ENCODE data around the gene NSUN2. TPM values are rescaled to one million over a fixed set of nuclear protein-coding genes. Genes with fewer than 3 reads are reported as not detected.
"Not testable (repeated sequence)": the region's sequence is repeated elsewhere in the genome, so short reads cannot be mapped to it uniquely, and the experiment has no call there.

The NSUN2 gene
- total RNA-seq, 1 donor from 2014 or later = 74.4 TPM

DNA sequence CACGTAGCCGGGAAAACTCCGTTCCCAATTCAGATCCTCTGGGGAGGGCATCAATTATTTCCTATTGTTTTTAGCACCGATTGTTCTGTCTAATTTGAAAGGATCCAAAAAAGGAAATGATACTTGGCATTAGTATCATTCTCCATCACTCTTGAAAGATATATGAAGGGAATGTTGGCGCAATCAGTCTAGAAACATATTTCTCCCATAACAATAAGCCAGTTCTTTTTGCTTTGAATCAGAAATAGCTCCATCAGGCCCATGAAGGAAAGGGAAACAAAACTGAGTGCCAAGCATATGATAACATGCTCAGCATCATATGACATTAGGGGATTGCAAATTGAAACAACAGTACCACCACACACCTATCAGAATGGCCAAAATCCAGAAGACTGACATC lies 40.2 kb upstream of the NSUN2 start:
- H3K27ac Mint-ChIP-seq = no peak overlapping the region
- H3K9me3 Mint-ChIP-seq = peaks cover 33% of the 10 kb centered on the region
- no peak overlapping the region for H3K4me3 Mint-ChIP-seq
- no peaks in the 10 kb centered on the region for H3K4me1 Mint-ChIP-seq
- H3K27me3 Mint-ChIP-seq (ENCODE audit: low read depth) = no peaks in the 10 kb centered on the region
- H3K36me3 Mint-ChIP-seq = peaks cover 19% of the 10 kb centered on the region
- no peak for DNase-seq (ENCODE audit: low spot score in 2 of 2, unreplicated experiment in 2 of 2)
- TF ChIP-seq, protein P1, sequence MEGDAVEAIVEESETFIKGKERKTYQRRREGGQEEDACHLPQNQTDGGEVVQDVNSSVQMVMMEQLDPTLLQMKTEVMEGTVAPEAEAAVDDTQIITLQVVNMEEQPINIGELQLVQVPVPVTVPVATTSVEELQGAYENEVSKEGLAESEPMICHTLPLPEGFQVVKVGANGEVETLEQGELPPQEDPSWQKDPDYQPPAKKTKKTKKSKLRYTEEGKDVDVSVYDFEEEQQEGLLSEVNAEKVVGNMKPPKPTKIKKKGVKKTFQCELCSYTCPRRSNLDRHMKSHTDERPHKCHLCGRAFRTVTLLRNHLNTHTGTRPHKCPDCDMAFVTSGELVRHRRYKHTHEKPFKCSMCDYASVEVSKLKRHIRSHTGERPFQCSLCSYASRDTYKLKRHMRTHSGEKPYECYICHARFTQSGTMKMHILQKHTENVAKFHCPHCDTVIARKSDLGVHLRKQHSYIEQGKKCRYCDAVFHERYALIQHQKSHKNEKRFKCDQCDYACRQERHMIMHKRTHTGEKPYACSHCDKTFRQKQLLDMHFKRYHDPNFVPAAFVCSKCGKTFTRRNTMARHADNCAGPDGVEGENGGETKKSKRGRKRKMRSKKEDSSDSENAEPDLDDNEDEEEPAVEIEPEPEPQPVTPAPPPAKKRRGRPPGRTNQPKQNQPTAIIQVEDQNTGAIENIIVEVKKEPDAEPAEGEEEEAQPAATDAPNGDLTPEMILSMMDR (IDR thresholded peaks at IDR 0.05; ENCODE audit: unreplicated experiment) = no peak

DNA sequence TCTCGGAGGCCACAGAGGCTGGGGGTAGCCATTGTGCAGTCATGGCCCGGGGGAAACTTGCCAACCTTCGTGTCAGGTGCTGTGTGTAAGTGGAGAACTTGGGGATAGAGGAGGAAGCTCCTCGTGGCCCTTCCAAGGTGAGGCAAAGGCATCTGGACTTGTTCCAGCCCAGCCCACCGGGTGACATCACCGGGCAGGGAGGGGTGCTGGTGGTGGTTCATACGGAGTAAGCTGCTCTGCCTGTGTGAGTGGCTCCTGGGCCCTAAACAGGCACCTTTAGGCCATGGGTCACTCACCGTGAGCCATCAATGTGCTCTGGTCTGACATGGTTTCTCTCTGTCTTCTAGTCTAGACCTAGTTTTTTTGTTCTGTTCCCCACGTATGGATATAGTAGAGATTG lies 35.9 kb upstream of the NSUN2 start:
- peaks cover 21% of the 10 kb centered on the region for H3K36me3 Mint-ChIP-seq
- DNase-seq (ENCODE audit: low spot score in 2 of 2, unreplicated experiment in 2 of 2); H3K27me3 Mint-ChIP-seq (ENCODE audit: low read depth); H3K27ac Mint-ChIP-seq; H3K4me1 Mint-ChIP-seq; H3K4me3 Mint-ChIP-seq: not testable (repeated sequence)
- peaks cover 18% of the 10 kb centered on the region for H3K9me3 Mint-ChIP-seq

DNA sequence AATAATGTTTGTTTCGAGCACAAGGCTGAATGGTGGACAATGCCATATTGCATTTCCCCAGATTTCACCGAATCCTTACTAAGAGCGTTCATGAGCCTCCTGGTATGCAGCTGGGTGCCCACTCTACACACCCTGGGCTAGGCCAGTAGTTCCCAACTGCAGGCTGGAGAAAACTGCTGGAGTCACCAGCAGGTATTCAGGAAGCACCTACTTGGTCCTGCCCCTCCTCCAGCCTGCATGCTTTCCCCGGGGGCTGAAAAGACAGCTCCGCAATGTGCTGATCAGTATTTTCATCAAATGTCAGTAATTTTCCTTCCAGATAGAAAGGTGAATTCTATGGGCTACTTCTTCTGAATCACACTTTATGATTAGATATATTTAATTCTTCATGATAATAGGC lies 34.8 kb upstream of the NSUN2 start:
- peaks cover 7% of the 10 kb centered on the region for H3K9me3 Mint-ChIP-seq
- H3K27me3 Mint-ChIP-seq (ENCODE audit: low read depth) = no peaks in the 10 kb centered on the region
- no peaks in the 10 kb centered on the region for H3K4me1 Mint-ChIP-seq
- peaks cover 12% of the 10 kb centered on the region for H3K36me3 Mint-ChIP-seq
- DNase-seq (ENCODE audit: low spot score in 2 of 2, unreplicated experiment in 2 of 2) = no peak
- TF ChIP-seq, protein P1 (IDR thresholded peaks at IDR 0.05; ENCODE audit: unreplicated experiment) = no peak
- no peak overlapping the region for H3K4me3 Mint-ChIP-seq
- no peak overlapping the region for H3K27ac Mint-ChIP-seq

DNA sequence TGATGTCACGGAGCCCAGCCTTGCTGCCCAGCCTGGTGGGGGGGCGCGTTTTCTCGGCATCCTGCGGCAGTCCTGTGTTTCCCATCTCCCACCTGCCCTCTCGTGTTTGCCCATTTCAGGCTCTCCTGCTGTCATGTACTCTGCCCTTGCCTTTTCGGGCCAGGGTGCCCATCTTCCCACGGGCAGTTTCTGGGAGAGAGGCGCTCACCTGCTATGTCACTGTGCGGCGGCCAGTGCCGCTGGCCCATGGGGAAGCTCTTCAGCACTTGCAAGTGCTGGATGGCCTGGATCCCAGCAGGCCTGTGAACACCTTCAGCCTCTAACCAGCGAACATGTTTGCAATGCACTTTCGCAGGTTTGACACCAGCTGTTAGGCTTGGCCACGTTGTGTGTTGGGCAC lies 33.9 kb upstream of the NSUN2 start:
- peaks cover 12% of the 10 kb centered on the region for H3K36me3 Mint-ChIP-seq
- no peaks in the 10 kb centered on the region for H3K4me1 Mint-ChIP-seq
- peaks cover 6% of the 10 kb centered on the region for H3K9me3 Mint-ChIP-seq
- H3K4me3 Mint-ChIP-seq = no peak overlapping the region
- H3K27me3 Mint-ChIP-seq (ENCODE audit: low read depth) = no peaks in the 10 kb centered on the region
- DNase-seq (ENCODE audit: low spot score in 2 of 2, unreplicated experiment in 2 of 2) = no peak
- TF ChIP-seq, protein P1 (IDR thresholded peaks at IDR 0.05; ENCODE audit: unreplicated experiment) = no peak
- no peak overlapping the region for H3K27ac Mint-ChIP-seq

DNA sequence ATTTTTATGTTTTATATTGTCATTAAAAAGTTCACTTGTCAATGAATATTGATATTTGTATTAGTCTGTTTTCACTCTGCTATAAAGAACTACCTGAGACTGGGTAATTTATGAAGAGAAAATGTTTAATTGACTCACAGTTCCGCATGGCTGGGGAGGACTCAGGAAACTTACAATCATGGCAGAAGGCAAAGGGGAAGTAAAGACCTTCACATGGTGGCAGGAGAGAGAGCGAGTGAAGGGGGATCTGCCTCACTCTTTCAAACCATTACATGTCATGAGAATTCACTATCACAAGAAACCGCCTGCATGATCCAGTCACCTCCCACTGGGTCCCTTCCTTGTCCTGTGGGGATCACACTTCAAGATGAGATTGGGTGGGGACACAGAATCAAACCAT lies 27.8 kb upstream of the NSUN2 start:
- TF ChIP-seq, protein P1 (IDR thresholded peaks at IDR 0.05; ENCODE audit: unreplicated experiment) = no peak
- no peaks in the 10 kb centered on the region for H3K4me1 Mint-ChIP-seq
- no peaks in the 10 kb centered on the region for H3K27me3 Mint-ChIP-seq (ENCODE audit: low read depth)
- H3K9me3 Mint-ChIP-seq = peaks cover 16% of the 10 kb centered on the region
- H3K4me3 Mint-ChIP-seq = no peak overlapping the region
- peaks cover 23% of the 10 kb centered on the region for H3K36me3 Mint-ChIP-seq
- H3K27ac Mint-ChIP-seq = no peak overlapping the region
- DNase-seq (ENCODE audit: low spot score in 2 of 2, unreplicated experiment in 2 of 2) = no peak

DNA sequence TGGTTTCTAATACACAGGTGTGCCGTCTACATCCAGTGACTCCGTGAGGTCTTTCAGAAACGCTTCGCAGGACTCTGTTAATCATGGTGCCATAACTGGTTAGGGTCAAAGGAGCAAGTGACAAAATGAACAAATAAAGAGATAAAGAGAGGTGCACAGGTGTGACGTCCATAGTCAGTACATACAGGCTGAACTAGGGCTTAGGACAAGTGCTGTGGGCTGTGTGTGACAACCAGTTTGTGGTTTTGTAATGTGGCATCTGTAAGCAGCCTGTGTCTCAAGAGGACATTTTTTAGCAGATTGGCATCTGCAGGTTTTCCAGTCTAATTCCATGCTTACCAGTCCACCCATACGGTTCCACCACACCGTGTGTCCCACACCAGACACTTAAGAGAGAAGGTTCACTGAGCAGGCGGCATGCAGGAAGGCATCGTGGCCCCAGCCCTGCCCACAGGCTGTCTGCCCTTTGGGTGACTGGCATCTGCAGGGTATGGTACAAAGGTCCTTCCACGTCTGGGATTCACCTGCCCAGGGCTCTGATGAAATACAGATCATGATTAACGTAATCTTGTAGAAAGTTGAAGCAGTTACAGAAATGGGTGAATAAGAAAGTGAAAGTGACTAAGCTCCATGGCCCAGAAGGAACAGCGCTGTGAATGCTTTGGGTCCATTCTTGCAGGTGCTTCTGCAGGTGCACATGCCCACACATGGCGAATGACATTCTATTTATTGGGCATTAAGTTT lies 27.3 kb upstream of the NSUN2 start:
- H3K27me3 Mint-ChIP-seq (ENCODE audit: low read depth) = no peaks in the 10 kb centered on the region
- H3K9me3 Mint-ChIP-seq = peaks cover 21% of the 10 kb centered on the region
- peaks cover 28% of the 10 kb centered on the region for H3K36me3 Mint-ChIP-seq
- no peak for DNase-seq (ENCODE audit: low spot score in 2 of 2, unreplicated experiment in 2 of 2)
- no peaks in the 10 kb centered on the region for H3K4me1 Mint-ChIP-seq
- no peak overlapping the region for H3K27ac Mint-ChIP-seq
- TF ChIP-seq, protein P1 (IDR thresholded peaks at IDR 0.05; ENCODE audit: unreplicated experiment) = no peak
- no peak overlapping the region for H3K4me3 Mint-ChIP-seq

Data from mesothelial cell of epicardium (in vitro differentiated cells).